HepG2 (cell line): Measurements from ENCODE around the gene WIPF3. TPM values are rescaled to one million over a fixed set of nuclear protein-coding genes. Genes with fewer than 3 reads are reported as not detected.

Experiments used
- ATAC-seq: fragments of 200-7000 bp; cut with Tn5 transposase; 3 replicates; pipeline ENCODE4 v1.9.1; 2020; ENCODE audit warnings: mild to moderate bottlenecking, moderate library complexity
- BruUV-seq: library from RNA; stranded (reverse); fragments of 400-500 nt; replicated peaks from 2 replicates; lab custom pipeline; 2021; lab: Mats Ljungman, UMichigan
- CTCF ChIA-PET: fragments of 300-600 bp; formaldehyde crosslinking; extraction: SDS; loops from one replicate; lab custom pipeline; 2021; ENCODE audit warnings: low total read pairs, inconsistent platforms, low intra/inter-chr PET ratio; lab: Yijun Ruan, JAX
- POLR2A ChIA-PET: fragments of 350-600 bp; sonication (Branson Sonifier 250); formaldehyde crosslinking; loops from one replicate; lab custom pipeline; 2020; ENCODE audit warnings: antibody characterized with exemption, inconsistent platforms; lab: Yijun Ruan, JAX
- DNase-seq: peaks from one replicate; pipeline ENCODE4 v3.0.0-alpha.2; 2015; ENCODE audit warnings: low spot score
- FAIRE-seq: peaks from 3 replicates; lab custom pipeline; 2011; peaks lifted over from hg19 to GRCh38; lab: Jason Lieb, UNC
- H2AFZ ChIP-seq: one replicate; pipeline ENCODE4 v1.6.1; 2011; ENCODE audit warnings: low read length, inconsistent platforms
- H3K27ac ChIP-seq: fragments of 300-600 bp; 3 replicates; pipeline ENCODE4 v1.8.0; 2011; ENCODE audit warnings: mixed run types, mild to moderate bottlenecking, mixed read lengths, low read length, inconsistent platforms; ENCODE audit not compliant: insufficient read depth; ENCODE audit errors: extremely low read length
- H3K27me3 ChIP-seq, 2 experiments: fragments of 200-600 bp in 1 of 2; 2 replicates in 1 of 2; 3 replicates in 1 of 2; pipeline versions ENCODE4 v1.6.0 to v1.8.0; 2011; ENCODE audit warnings: low read length in 2 of 2, mild to moderate bottlenecking in 2 of 2, moderate library complexity in 2 of 2, inconsistent platforms in 1 of 2; ENCODE audit not compliant: insufficient read depth in 2 of 2, control insufficient read depth in 1 of 2
- H3K36me3 ChIP-seq, 2 experiments: fragments of 200-600 bp in 1 of 2; replicated peaks in 1 of 2; 2 replicates in 1 of 2; 3 replicates in 1 of 2; pipeline versions ENCODE4 v1.5.1 to v1.8.0; 2011; ENCODE audit warnings: low read length in 2 of 2, inconsistent platforms in 1 of 2; ENCODE audit not compliant: insufficient read depth in 2 of 2, control insufficient read depth in 1 of 2
- H3K4me1 ChIP-seq: 2 replicates; pipeline ENCODE4 v1.5.1; 2012; ENCODE audit warnings: low read length, inconsistent platforms; ENCODE audit not compliant: insufficient read depth
- H3K4me2 ChIP-seq: 2 replicates; pipeline ENCODE4 v1.6.0; 2011; ENCODE audit warnings: low read depth, low read length, inconsistent platforms
- H3K4me3 ChIP-seq, 3 experiments: fragments of 200-600 bp in 1 of 3; sonication (generic), shearing (Covaris generic) in 1 of 3; replicated peaks in 1 of 3; 2 replicates each; pipeline ENCODE4 v1.5.1; 2011 to 2016; ENCODE audit warnings: low read length in 3 of 3, inconsistent platforms in 2 of 3, low read depth in 2 of 3, mild to moderate bottlenecking in 2 of 3, control low read depth in 1 of 3, mixed read lengths in 1 of 3; ENCODE audit not compliant: insufficient read depth in 1 of 3
- H3K79me2 ChIP-seq: one replicate; pipeline ENCODE4 v1.6.1; 2011; ENCODE audit warnings: low read length, inconsistent platforms; ENCODE audit not compliant: insufficient read depth
- H3K9ac ChIP-seq: 2 replicates; pipeline ENCODE4 v1.6.0; 2011; ENCODE audit warnings: mild to moderate bottlenecking, low read depth, low read length, inconsistent platforms; ENCODE audit not compliant: insufficient read depth
- H3K9me3 ChIP-seq: 2 replicates; pipeline ENCODE4 v1.5.1; 2012; ENCODE audit warnings: mild to moderate bottlenecking, low read length
- H4K20me1 ChIP-seq: 2 replicates; pipeline ENCODE4 v1.6.0; 2011; ENCODE audit warnings: inconsistent platforms, mild to moderate bottlenecking, low read length, moderate library complexity; ENCODE audit not compliant: insufficient read depth
- DNMT3B ChIP-seq: conservative IDR thresholded peaks from 2 replicates; pipeline ENCODE4 v1.6.1; 2016; ENCODE audit warnings: missing biosample characterization, control low read depth
- HCFC1 ChIP-seq: fragments of 150-350 bp; IDR thresholded peaks from 2 replicates; pipeline ENCODE4 v1.6.1; 2014; ENCODE audit warnings: low read depth, low read length
- REXO4 ChIP-seq: sonication (generic); formaldehyde crosslinking; IDR thresholded peaks from 2 replicates; pipeline ENCODE4 v1.8.0; 2022; ENCODE audit warnings: missing genetic modification reagents, mild to moderate bottlenecking, borderline replicate concordance
- SMC3 ChIP-seq: IDR thresholded peaks from 2 replicates; pipeline ENCODE4 v1.6.1; 2011; ENCODE audit warnings: low read length, improper control_type of control experiment
- ZNF180 ChIP-seq: sonication (generic); formaldehyde crosslinking; IDR thresholded peaks from 2 replicates; pipeline ENCODE4 v1.4.0; 2020; ENCODE audit warnings: low read depth, missing genetic modification reagents, borderline replicate concordance
- ZNF30 ChIP-seq: sonication (generic); formaldehyde crosslinking; IDR thresholded peaks from 2 replicates; pipeline ENCODE4 v1.5.0; 2020; ENCODE audit warnings: mild to moderate bottlenecking, missing genetic modification reagents
- WGBS: methylation state at CpG from one replicate; pipeline ENCODE4 v1.1.6; 2017; ENCODE audit warnings: low lambda C conversion rate; 5-methylcytosine and 5-hydroxymethylcytosine counted together
- in situ Hi-C: cut with HindIII; loops from 2 replicates; pipeline ENCODE4 v1.10.0; 2017; ENCODE audit warnings: low pct_unique_long_range_greater_than_20kb; ENCODE audit not compliant: extremely low pct_ligation_motif_present
- intact Hi-C: fragments of 100-400 bp; cut with micrococcal nuclease; formaldehyde crosslinking; loops from one replicate; pipeline ENCODE4 v1.10.0; 2022; ENCODE audit not compliant: unreplicated experiment
- polyA plus RNA-seq, 8 experiments: library from polyadenylated mRNA; depleted of rRNA in 3 of 8; stranded (reverse) in 7 of 8; unstranded in 1 of 8; fragments of >200 nt; fragmentation: Illumina TruSeq in 4 of 8; extraction: Trizol in 4 of 8; gene quantifications; 2 replicates each; pipeline versions ENCODE4 v1.2.1 to v1.2.3, GENCODE V29; 2011 to 2016; ENCODE audit warnings: low read depth in 4 of 8, missing spikeins in 1 of 8, mixed read lengths in 1 of 8; ENCODE audit not compliant: insufficient read depth in 1 of 8
- total RNA-seq, 5 experiments: library from RNA; depleted of rRNA; stranded (reverse); fragments of >200 nt; fragmentation: Illumina TruSeq; extraction: Trizol; gene quantifications; 2 replicates each; pipeline ENCODE4 v1.2.3, GENCODE V29; 2016; ENCODE audit warnings: low read depth in 1 of 5
- TF ChIP-seq, protein P1 (sequence below): sonication (generic); formaldehyde crosslinking; IDR thresholded peaks from 2 replicates; pipeline ENCODE4 v1.5.1; 2020; ENCODE audit warnings: missing genetic modification reagents, mild to moderate bottlenecking, borderline replicate concordance
- TF ChIP-seq, protein P2 (sequence below): sonication (generic); formaldehyde crosslinking; IDR thresholded peaks from 2 replicates; pipeline ENCODE4 v1.5.0; 2020; ENCODE audit warnings: mild to moderate bottlenecking, missing genetic modification reagents, borderline replicate concordance

WIPF3 gene
- total and polyA plus RNA-seq, 2 of the 13 experiments (the other 11 are each of a cell fraction or from before 2014, with no cell fraction given) = 0.03 TPM; not detected in 1

GRCh38 chr7:29859104-29859503 is 52.8 kb downstream of the WIPF3 start:
- Histone ChIP-seq H3K9me3 (no peaks in the 10 kb centered on the region), H2AFZ (no peak overlapping the region), H4K20me1 (no peaks in the 10 kb centered on the region), H3K4me1 (no peaks in the 10 kb centered on the region), H3K27me3 (peaks cover 0 to 12% of the 10 kb centered on the region in 2 experiments; a peak in 3 of 5 replicates), H3K79me2 (no peaks in the 10 kb centered on the region), H3K4me3 (no peak overlapping the region), H3K9ac (no peak overlapping the region), H3K36me3 (no peaks in the 10 kb centered on the region), H3K27ac (no peak overlapping the region), H3K4me2 (no peak overlapping the region)
- POLR2A ChIA-PET = no interaction called here
- 25% methylated on average over 5 of the region's 5 CpGs for WGBS
- BruUV-seq = no TSS peak
- intact Hi-C loops = no loop called here
- CTCF ChIA-PET = no interaction called here
- FAIRE-seq = no peak
- ATAC-seq = no peak
- no peak for DNase-seq
- in situ Hi-C loops = no loop called here
- TF ChIP-seq, protein P1, sequence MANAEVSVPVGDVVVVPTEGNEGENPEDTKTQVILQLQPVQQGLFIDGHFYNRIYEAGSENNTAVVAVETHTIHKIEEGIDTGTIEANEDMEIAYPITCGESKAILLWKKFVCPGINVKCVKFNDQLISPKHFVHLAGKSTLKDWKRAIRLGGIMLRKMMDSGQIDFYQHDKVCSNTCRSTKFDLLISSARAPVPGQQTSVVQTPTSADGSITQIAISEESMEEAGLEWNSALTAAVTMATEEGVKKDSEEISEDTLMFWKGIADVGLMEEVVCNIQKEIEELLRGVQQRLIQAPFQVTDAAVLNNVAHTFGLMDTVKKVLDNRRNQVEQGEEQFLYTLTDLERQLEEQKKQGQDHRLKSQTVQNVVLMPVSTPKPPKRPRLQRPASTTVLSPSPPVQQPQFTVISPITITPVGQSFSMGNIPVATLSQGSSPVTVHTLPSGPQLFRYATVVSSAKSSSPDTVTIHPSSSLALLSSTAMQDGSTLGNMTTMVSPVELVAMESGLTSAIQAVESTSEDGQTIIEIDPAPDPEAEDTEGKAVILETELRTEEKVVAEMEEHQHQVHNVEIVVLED (CRISPR knock-in tag) = no peak
- TF ChIP-seq DNMT3B (no peak), REXO4 (CRISPR knock-in tag) (no peak), ZNF180 (CRISPR knock-in tag) (no peak), SMC3 (no peak), ZNF30 (CRISPR knock-in tag) (no peak), HCFC1 (no peak)
- TF ChIP-seq, protein P2, sequence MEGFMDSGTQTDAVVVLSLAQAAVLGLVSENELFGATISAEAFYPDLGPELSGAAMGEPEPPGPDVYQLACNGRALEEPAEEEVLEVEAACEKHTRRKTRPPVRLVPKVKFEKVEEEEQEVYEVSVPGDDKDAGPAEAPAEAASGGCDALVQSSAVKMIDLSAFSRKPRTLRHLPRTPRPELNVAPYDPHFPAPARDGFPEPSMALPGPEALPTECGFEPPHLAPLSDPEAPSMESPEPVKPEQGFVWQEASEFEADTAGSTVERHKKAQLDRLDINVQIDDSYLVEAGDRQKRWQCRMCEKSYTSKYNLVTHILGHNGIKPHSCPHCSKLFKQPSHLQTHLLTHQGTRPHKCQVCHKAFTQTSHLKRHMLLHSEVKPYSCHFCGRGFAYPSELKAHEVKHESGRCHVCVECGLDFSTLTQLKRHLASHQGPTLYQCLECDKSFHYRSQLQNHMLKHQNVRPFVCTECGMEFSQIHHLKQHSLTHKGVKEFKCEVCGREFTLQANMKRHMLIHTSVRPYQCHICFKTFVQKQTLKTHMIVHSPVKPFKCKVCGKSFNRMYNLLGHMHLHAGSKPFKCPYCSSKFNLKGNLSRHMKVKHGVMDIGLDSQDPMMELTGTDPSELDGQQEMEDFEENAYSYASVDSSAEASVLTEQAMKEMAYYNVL = no peak
